ENCODE data around the gene PSMD1.
A peak's percentile ranks its signal among the peaks of the same experiment; 100 is the strongest.

GRCh38 chr2:231056453-231057416 lies at the start of gene PSMD1:
- TF ChIP-seq CTCF (IDR thresholded peaks at IDR 0.05) = peak; percentile 74 to 87 (median 80)
- peak; percentile 15 to 82 (median 66) for TF ChIP-seq POLR2AphosphoS5 (IDR thresholded peaks at IDR 0.05)
- TF ChIP-seq POLR2A (IDR thresholded peaks at IDR 0.05) = peak in 1 of 2 donors; percentile 21
- TF ChIP-seq EP300 (IDR thresholded peaks at IDR 0.05) = no peak
